Lower leg skin (tissue), 4 donors: Measurements from ENCODE around the gene ACCSL. TPM values are rescaled to one million over a fixed set of nuclear protein-coding genes. Genes with fewer than 3 reads are reported as not detected.

Experiments used
- DNase-seq, 2 donors: peaks; one replicate each; pipeline ENCODE4 v3.0.0-alpha.2; 2019; ENCODE audit warnings: low spot score in 2 of 2
- H3K4me3 ChIP-seq: fragments of 200-600 bp; sonication (generic); 2 replicates; pipeline ENCODE4 v1.5.1; 2017; ENCODE audit warnings: mild to moderate bottlenecking, low read depth; ENCODE audit not compliant: poor library complexity, severe bottlenecking
- CTCF ChIP-seq, 3 donors: fragments of 450-650 bp; IDR thresholded peaks; one replicate each; pipeline ENCODE4 v1.5.1; 2016; ENCODE audit warnings: antibody characterized with exemption in 3 of 3, mild to moderate bottlenecking in 3 of 3, moderate library complexity in 2 of 3
- POLR2A ChIP-seq, 2 donors: fragments of 450-650 bp; IDR thresholded peaks; one replicate each; pipeline ENCODE4 v1.6.1; 2016 to 2017; ENCODE audit warnings: antibody characterized with exemption in 2 of 2, mild to moderate bottlenecking in 1 of 2, moderate library complexity in 1 of 2
- WGBS, 2 donors: methylation state at CpG; one replicate each; pipeline ENCODE4 v1.1.5; 2018; 5-methylcytosine and 5-hydroxymethylcytosine counted together
- intact Hi-C: fragments of 100-400 bp; cut with DNase I; formaldehyde crosslinking; loops from one replicate; pipeline ENCODE4 v1.15.0; 2023; ENCODE audit warnings: low total_unique reads
- total RNA-seq, 4 donors: library from RNA; depleted of rRNA; stranded (reverse); fragments of >200 nt; gene quantifications; one replicate each; pipeline ENCODE4 v1.1.0, GENCODE V29; 2016

ACCSL gene
- total RNA-seq, 4 donors from 2014 or later = 0.13 TPM; not detected in 3

- no peak for TF ChIP-seq CTCF (IDR thresholded peaks at IDR 0.05)
- no peak for TF ChIP-seq POLR2A (IDR thresholded peaks at IDR 0.05)
- WGBS, 2 donors = 91 to 93% methylated on average over 6 of the region's 6 CpGs
- DNase-seq = no peak
- no peak overlapping the region for H3K4me3 ChIP-seq
- intact Hi-C loops = no loop called here
Measured at GRCh38 chr11:44108260-44108659, 60.5 kb downstream of the ACCSL start.

Other genes with a start within 250 kb of the ACCSL start
- 10 to 100 TPM; 34.0 to 43.9 (median 39.8) TPM for gene ALKBH3, start 167.2 kb upstream of the ACCSL start, total RNA-seq
- gene C11orf96, start 105.3 kb upstream of the ACCSL start, total RNA-seq = 100 to 1,000 TPM in 1 of 4 donors, 10 to 100 TPM in 3; 42.5 to 101 (median 60.2) TPM
- gene ACCS, start 18.3 kb downstream of the ACCSL start, total RNA-seq = 10 to 100 TPM in 2 of 4 donors, 1 to 10 TPM in 2; 7.7 to 21.7 (median 12.1) TPM
- 10 to 100 TPM; 46.6 to 72.6 (median 68.8) TPM for gene EXT2, start 47.7 kb downstream of the ACCSL start, total RNA-seq